Dedifferentiated amniotic fluid mesenchymal stem cell (primary cell): Measurements from ENCODE around the gene LMLN.
"Not testable (repeated sequence)": the region's sequence is repeated elsewhere in the genome, so short reads cannot be mapped to it uniquely, and the experiment has no call there.

Experiments
- DNase-seq: peaks from one replicate; pipeline ENCODE4 v3.0.0-alpha.2; 2016; ENCODE audit errors: extremely low spot score

The LMLN gene

GRCh38 chr3:197959891-197960693 lies at the start of gene LMLN:
TSS of gene LMLN (plus strand) at chr3:197960217. CDS start at chr3:197960246, 29 bp downstream.
- peak; percentile 94 for DNase-seq

- peak; percentile 46 for DNase-seq
These were observed 47.1 kb upstream of the LMLN start for GRCh38 chr3:197912741-197913476.

GRCh38 chr3:197913641-197914380 lies 46.2 kb upstream of the LMLN start:
- DNase-seq, result no peak

- not testable (repeated sequence) for DNase-seq
These were observed 38.4 kb upstream of the LMLN start for GRCh38 chr3:197921429-197922275.

GRCh38 chr3:197926418-197926817 lies 33.6 kb upstream of the LMLN start:
- DNase-seq, result no peak

GRCh38 chr3:197927578-197927977 lies 32.4 kb upstream of the LMLN start:
- not testable (repeated sequence) for DNase-seq

- DNase-seq, result no peak
These were observed 23.1 kb upstream of the LMLN start for GRCh38 chr3:197936819-197937384.

GRCh38 chr3:197940745-197941384 lies 19.2 kb upstream of the LMLN start:
- no peak for DNase-seq

GRCh38 chr3:197942956-197943556 lies 17.0 kb upstream of the LMLN start:
- DNase-seq, result peak; percentile 47

- DNase-seq, result no peak
These were observed 10.7 kb upstream of the LMLN start for GRCh38 chr3:197949191-197949777.

- peak; percentile 96 for DNase-seq
These were observed 10.0 kb upstream of the LMLN start, which contains the start of gene RPL35A for GRCh38 chr3:197949778-197950676. TSS of gene RPL35A (plus strand) at chr3:197950190. CDS start at chr3:197950968, 778 bp downstream.

GRCh38 chr3:197950677-197951061 lies 9.3 kb upstream of the LMLN start:
- peak; percentile 20 for DNase-seq

GRCh38 chr3:197951392-197951990 lies 8.5 kb upstream of the LMLN start:
- no peak for DNase-seq

GRCh38 chr3:197952440-197952839 lies 7.6 kb upstream of the LMLN start:
- no peak for DNase-seq

- no peak for DNase-seq
These were observed 6.7 kb upstream of the LMLN start for GRCh38 chr3:197953325-197953724.

- DNase-seq, result no peak
These were observed 6.1 kb upstream of the LMLN start for GRCh38 chr3:197953881-197954280.

- DNase-seq, result no peak
These were observed 4.0 kb upstream of the LMLN start for GRCh38 chr3:197955892-197956477.

GRCh38 chr3:197956626-197956988 lies 3.4 kb upstream of the LMLN start:
- DNase-seq, result no peak
